MCF 10A (cell line): ENCODE results near the gene FOXM1. TPM values are rescaled to one million over a fixed set of nuclear protein-coding genes. Genes with fewer than 3 reads are reported as not detected.

Experiments
- BruUV-seq: library from RNA; stranded (reverse); fragments of 400-500 nt; replicated peaks from 2 replicates; lab custom pipeline; 2021; lab: Mats Ljungman, UMichigan
- CTCF ChIA-PET: fragments of 300-600 bp; sonication (Branson Sonifier 250); formaldehyde crosslinking; extraction: SDS; loops from one replicate; lab custom pipeline; 2021; ENCODE audit warnings: antibody characterized with exemption, inconsistent platforms; lab: Yijun Ruan, JAX
- POLR2A ChIA-PET: fragments of 300-600, 350-650 bp; sonication (Branson Sonifier 250); formaldehyde crosslinking; extraction: SDS; loops from one replicate; lab custom pipeline; 2020; ENCODE audit warnings: antibody characterized with exemption, inconsistent platforms; lab: Yijun Ruan, JAX
- DNase-seq: peaks from one replicate; pipeline ENCODE4 v3.0.0-alpha.2; 2018; ENCODE audit not compliant: unreplicated experiment
- H3K27ac Mint-ChIP-seq: one replicate; pipeline ENCODE4 v1.8.0; 2022; ENCODE audit warnings: mild to moderate bottlenecking, low read depth, mixed read lengths; ENCODE audit not compliant: unreplicated experiment
- H3K27me3 Mint-ChIP-seq: one replicate; pipeline ENCODE4 v1.8.0; 2022; ENCODE audit warnings: mixed read lengths; ENCODE audit not compliant: insufficient read depth, unreplicated experiment
- H3K36me3 Mint-ChIP-seq: one replicate; pipeline ENCODE4 v1.8.0; 2022; ENCODE audit warnings: mild to moderate bottlenecking, moderate library complexity, mixed read lengths; ENCODE audit not compliant: insufficient read depth, unreplicated experiment
- H3K4me1 Mint-ChIP-seq: one replicate; pipeline ENCODE4 v1.8.0; 2022; ENCODE audit warnings: mixed read lengths; ENCODE audit not compliant: insufficient read depth, unreplicated experiment
- H3K4me3 Mint-ChIP-seq: one replicate; pipeline ENCODE4 v1.8.0; 2022; ENCODE audit warnings: mild to moderate bottlenecking, moderate library complexity, mixed read lengths; ENCODE audit not compliant: unreplicated experiment
- H3K9me3 Mint-ChIP-seq: one replicate; pipeline ENCODE4 v1.8.0; 2022; ENCODE audit warnings: mixed read lengths; ENCODE audit not compliant: unreplicated experiment
- CTCF ChIP-seq: fragments of 200-600 bp; IDR thresholded peaks from one replicate; pipeline ENCODE4 v1.8.0; 2022; ENCODE audit warnings: antibody characterized with exemption, mild to moderate bottlenecking; ENCODE audit not compliant: unreplicated experiment
- intact Hi-C: fragments of 100-400 bp; cut with micrococcal nuclease; formaldehyde crosslinking; loops from 2 replicates; pipeline ENCODE4 v1.14.1; 2022
- total RNA-seq: library from RNA; stranded (reverse); gene quantifications from 2 replicates; pipeline ENCODE4 v1.2.3, GENCODE V29; 2022

FOXM1 gene
- total RNA-seq, 1 experiment from 2014 or later: 49.9 TPM

DNA sequence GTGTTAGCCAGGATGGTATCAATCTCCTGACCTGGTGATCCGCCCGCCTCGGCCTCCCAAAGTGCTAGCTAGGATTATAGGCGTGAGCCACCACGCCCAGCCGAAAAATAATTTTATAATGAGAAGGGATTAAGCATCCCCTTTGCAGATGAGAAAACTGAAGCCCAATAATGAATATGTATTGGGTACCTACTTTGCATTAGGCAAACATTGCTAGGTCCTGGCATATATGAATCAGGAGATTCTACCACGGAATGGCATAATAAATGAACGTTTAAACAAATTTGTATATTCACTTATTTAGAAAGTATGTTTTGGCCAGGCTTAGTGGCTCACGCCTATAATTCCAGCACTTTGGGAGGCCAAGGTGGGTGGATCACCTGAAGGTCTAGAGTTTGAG lies 46.1 kb upstream of the FOXM1 start:
- CTCF ChIA-PET: interaction anchor here (1.3 kb wide), 1 partner anchor 11 kb away, joined by 3 read pairs; no protein-coding TSS in a partner anchor
- Mint-ChIP-seq H3K4me3 (no peak overlapping the region), H3K36me3 (peaks cover 78% of the 10 kb centered on the region), H3K9me3 (no peaks in the 10 kb centered on the region), H3K27me3 (no peaks in the 10 kb centered on the region), H3K27ac (no peak overlapping the region), H3K4me1 (peaks cover 5% of the 10 kb centered on the region)
- DNase-seq: no peak
- no peak for TF ChIP-seq CTCF
- no TSS peak for BruUV-seq
- intact Hi-C loops: no loop called here
- POLR2A ChIA-PET: interaction anchor here (0.7 kb wide), 1 partner anchor 58 kb away, joined by 3 read pairs; no protein-coding TSS in a partner anchor

GRCh38 chr12:2922329-2922728 lies 45.4 kb upstream of the FOXM1 start:
- Mint-ChIP-seq H3K27me3 (no peaks in the 10 kb centered on the region), H3K36me3 (peaks cover 71% of the 10 kb centered on the region), H3K27ac (no peak overlapping the region), H3K4me3 (no peak overlapping the region), H3K9me3 (no peaks in the 10 kb centered on the region), H3K4me1 (peaks cover 5% of the 10 kb centered on the region)
- no peak for DNase-seq
- intact Hi-C loops: no loop called here
- no peak for TF ChIP-seq CTCF
- ChIA-PET CTCF (interaction anchor here (0.5 to 1.3 kb wide), 3 partner anchors 10 to 336 kb away, joined by 3 read pairs; no protein-coding TSS in a partner anchor), POLR2A (interaction anchor here (0.6 to 0.7 kb wide), 2 partner anchors 55 to 136 kb away, joined by 3 read pairs; no protein-coding TSS in a partner anchor)
- BruUV-seq: no TSS peak

GRCh38 chr12:2919249-2919648 lies 42.3 kb upstream of the FOXM1 start:
- no peak overlapping the region for H3K27ac Mint-ChIP-seq
- peaks cover 5% of the 10 kb centered on the region for H3K4me1 Mint-ChIP-seq
- no peaks in the 10 kb centered on the region for H3K27me3 Mint-ChIP-seq
- no peaks in the 10 kb centered on the region for H3K9me3 Mint-ChIP-seq
- no peak for DNase-seq
- ChIA-PET POLR2A (no interaction called here), CTCF (no interaction called here)
- no peak overlapping the region for H3K4me3 Mint-ChIP-seq
- no TSS peak for BruUV-seq
- intact Hi-C loops: no loop called here
- peaks cover 68% of the 10 kb centered on the region for H3K36me3 Mint-ChIP-seq
- TF ChIP-seq CTCF: no peak

DNA sequence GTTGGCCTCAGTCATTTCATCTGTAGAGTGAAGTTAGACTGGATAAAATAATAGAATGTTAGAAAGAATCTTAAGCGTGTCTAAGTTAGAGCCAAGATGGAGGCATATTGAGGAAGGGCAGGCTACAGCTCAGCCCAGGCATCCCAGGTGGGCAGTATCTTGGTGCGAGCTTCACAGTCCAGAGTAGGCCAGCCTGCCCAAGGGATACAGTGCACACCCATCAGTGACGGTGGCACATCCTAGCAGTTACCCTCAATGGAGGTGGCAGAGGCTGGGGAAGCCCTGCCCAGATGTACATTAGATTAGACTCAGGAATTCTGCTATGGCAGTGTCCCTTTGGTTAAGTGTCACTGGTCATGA lies 35.2 kb upstream of the FOXM1 start:
- no peaks in the 10 kb centered on the region for H3K9me3 Mint-ChIP-seq
- no TSS peak for BruUV-seq
- TF ChIP-seq CTCF: no peak
- intact Hi-C loops: no loop called here
- CTCF ChIA-PET: interaction anchor here (0.5 to 1.5 kb wide), 4 partner anchors 10 to 59 kb away, joined by 3 to 5 read pairs (median 3); no protein-coding TSS in a partner anchor
- POLR2A ChIA-PET: interaction anchor here (0.7 kb wide), 1 partner anchor 15 kb away, joined by 3 read pairs; no protein-coding TSS in a partner anchor
- no peaks in the 10 kb centered on the region for H3K27me3 Mint-ChIP-seq
- no peak overlapping the region for H3K4me3 Mint-ChIP-seq
- H3K36me3 Mint-ChIP-seq: peaks cover 61% of the 10 kb centered on the region
- no peaks in the 10 kb centered on the region for H3K4me1 Mint-ChIP-seq
- H3K27ac Mint-ChIP-seq: no peak overlapping the region
- DNase-seq: no peak
